Erythroblast (primary cell): ENCODE results near the gene SRP54.

Experiments
- GATA1 ChIP-seq: IDR thresholded peaks from 2 replicates; pipeline ENCODE4 v1.6.1; 2011; ENCODE audit warnings: low read depth, mild to moderate bottlenecking, control low read depth, low read length, moderate library complexity
- POLR2A ChIP-seq: IDR thresholded peaks from 2 replicates; pipeline ENCODE4 v1.6.1; 2011; ENCODE audit warnings: mild to moderate bottlenecking, low read length

GRCh38 chr14:34957771-34958286 lies 25.0 kb upstream of the SRP54 start:
- TF ChIP-seq POLR2A: no peak
- no peak for TF ChIP-seq GATA1
